HG02885 (cell line): ENCODE measurements around the gene KCNH5.
"Not testable (repeated sequence)": the region's sequence is repeated elsewhere in the genome, so short reads cannot be mapped to it uniquely, and the experiment has no call there.

Experiments used
- ATAC-seq: cut with Tn5 transposase; IDR thresholded peaks from one replicate; pipeline ENCODE4 v1.9.1; 2021; ENCODE audit warnings: mild to moderate bottlenecking; ENCODE audit not compliant: unreplicated experiment, poor library complexity

The KCNH5 gene

DNA sequence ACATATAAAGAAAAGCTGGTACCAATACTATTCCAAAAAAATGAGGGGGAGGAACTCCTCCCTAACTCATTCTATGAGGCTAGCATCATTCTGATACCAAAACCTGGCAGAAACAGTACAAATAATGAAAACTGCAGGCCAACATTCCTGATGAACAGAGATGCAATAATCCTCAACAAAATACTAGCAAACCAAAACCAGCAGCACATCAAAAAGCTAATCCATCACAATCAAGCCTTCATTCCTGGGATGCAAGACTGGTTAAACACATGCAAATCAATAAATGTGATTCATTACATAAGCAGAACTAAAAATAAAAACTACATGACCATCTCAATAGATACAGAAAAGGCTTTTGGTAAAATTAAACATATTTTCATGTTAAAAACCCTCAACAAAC is 281.3 kb downstream of the KCNH5 start:
- ATAC-seq = no peak

GRCh38 chr14:62759796-62760195 is 285.5 kb downstream of the KCNH5 start:
- no peak for ATAC-seq

- ATAC-seq = not testable (repeated sequence)
These were observed 298.4 kb downstream of the KCNH5 start for GRCh38 chr14:62746881-62747280.

DNA sequence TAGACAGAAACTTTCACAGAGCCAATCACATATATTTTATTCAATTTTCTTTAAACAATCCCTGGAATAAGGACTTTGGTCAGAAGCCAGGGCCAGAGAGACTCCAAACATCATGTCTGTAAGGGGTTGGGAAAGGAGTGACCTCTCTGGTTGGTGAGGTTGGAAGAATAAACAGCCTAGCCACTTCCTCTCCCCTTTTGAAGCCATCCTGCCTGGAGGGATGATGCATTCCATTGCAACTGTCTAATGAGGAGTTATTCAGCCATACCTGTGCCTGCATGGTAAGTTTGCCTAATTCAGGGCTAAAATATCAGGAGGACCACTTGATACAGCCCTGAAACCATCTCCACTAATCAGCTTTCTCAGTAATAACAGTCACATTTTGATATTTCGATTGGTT is 299.8 kb downstream of the KCNH5 start:
- no peak for ATAC-seq

DNA sequence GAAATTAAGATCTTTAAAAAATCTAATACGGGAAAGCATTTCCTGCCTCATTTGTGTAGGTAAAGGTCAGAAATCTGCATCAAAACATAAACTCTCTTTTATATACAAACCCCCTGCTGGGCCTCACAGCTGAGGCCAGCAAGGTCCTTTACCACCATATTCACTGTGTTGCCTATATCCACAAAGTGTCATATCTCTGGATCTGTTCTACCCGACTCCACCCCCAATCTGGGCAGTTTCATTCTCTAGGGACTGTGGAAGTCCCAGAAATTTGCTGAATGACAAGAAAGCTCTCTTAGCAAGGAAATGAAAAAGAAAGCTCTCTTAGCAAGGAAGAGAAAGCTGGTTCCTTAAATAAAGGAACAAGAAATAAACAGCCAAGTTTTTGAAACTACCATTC is 301.7 kb downstream of the KCNH5 start:
- no peak for ATAC-seq

GRCh38 chr14:62743118-62743517 is 302.1 kb downstream of the KCNH5 start:
- no peak for ATAC-seq

DNA sequence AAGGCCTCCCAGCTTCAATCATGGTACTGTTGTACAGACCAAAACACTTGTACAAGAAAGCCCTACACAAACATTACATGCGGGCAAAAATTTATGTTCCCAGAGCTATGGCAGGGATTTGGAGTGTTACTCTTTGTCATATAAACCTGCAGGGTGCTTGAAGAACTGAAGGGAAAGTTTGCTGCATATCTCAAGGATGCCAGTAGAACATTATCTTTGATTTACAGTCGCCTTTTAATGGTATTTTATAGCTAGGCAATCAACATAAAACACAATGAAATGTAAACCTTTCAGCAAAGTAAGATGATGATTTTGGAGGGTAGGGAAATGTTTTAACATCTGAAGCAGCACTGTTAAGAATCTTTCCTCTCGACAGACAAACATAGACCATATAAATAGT is 305.6 kb downstream of the KCNH5 start:
- no peak for ATAC-seq

DNA sequence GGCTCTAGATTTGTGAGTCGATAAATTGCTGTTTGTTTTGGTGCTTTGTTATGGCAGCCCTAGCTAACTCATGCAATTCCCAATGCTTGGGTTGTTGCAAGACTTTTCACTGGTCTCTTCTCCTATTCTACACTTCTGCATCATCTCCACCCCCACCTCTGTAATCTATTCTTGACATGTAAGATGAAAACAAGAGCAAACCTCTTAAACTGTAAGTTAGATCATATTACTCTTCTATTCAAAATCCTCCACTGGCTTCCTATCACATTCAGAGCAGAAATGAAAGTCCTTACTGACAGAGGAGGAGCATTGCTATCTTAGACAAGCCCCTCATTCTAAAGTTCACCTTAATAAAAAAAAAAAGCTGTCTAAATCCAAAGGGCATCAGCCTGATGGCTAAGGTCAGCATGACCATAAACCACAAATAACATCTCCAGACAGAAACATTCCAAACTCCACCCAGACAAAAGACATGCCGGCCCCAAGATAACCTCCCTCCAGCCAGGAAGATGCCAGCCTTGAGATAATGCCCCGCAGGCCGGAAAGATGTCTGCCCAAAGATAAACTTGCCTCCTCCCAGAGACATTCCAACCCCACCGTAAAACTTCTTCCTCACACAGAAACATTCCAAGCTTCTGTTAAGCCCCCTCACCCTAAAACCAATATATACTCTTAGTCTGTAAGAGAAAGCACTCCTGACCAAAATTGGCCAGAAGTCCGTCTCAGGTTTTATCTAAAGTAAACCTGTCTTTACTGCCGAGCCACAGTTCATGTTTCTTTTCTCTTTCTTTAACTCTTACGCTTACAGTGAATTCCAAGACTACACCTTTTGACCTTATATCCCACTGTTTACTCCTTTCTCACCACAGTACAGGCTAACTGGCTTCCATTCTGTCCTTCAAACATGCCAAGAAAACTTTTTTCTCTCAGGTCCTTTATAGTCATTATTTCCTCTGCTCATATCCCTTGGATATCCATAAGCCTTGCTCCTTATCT is 308.9 kb downstream of the KCNH5 start:
- ATAC-seq = no peak

- no peak for ATAC-seq
These were observed 310.4 kb downstream of the KCNH5 start for GRCh38 chr14:62734831-62735230.

DNA sequence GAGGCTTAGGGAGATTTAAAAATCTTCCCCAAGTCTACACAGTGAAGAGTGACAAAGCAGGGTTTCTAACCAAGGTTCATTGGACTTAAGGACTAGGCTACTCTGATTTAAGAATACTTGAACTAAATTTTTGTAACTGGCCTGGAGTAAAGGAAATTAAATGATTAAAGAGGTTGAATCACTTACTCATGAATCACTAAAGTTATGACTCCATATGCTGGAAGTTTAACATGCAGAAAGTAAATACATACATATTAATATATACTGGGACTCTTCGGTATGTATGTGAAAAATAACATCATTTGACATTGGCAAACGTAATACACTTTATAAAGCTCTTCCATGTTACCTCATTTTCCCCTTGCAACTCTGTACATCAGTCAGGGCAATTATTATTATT is 322.9 kb downstream of the KCNH5 start:
- ATAC-seq = no peak

DNA sequence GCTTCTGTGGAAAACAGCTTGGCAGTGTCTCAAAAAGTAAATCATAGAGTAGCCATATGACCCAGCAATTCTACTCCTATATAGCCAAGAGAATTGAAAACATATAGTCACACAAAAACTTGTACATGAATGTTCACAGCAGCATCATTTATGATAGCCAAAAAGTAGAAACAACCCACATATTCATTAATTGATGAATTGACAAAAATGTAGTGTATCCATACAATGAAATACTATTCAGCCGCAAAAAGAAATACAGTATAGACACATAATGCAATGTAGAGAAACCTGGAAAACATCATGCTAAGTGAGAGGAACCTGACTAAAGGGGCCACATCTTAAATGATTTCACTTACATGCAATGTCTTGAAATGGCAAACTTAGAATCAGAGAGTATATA is 326.6 kb downstream of the KCNH5 start:
- ATAC-seq = no peak

DNA sequence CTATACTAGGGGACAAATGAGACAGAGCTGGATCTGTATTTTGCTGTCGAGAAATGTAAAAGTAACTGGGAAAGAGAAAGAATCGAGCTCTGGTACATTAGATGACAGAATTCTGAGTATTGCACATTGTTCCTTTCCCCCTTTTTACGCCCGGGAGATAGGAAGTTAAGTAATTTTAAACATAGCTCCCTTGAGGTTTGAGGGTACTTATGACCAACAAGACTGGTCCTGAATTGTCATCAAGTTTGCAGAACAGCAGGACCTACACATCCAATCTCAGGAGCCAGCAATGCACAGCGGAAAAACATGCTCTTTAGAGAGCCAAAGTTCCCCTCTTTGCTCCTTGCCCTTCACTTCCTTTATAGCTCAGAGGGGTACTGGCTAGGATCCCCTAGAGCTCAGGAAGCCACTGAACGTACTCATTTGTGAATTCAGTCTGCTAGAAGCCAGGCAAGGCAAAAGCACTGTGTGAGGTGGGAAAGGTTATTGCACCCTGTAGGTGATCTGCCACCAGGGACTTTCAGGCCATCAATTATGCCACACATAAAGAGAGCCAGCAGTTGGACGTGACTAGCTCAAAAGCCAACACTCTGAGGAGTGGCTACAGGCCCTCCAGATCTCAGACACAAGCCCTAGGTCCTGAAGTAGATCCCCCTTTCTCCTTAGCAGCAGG is 333.8 kb downstream of the KCNH5 start:
- no peak for ATAC-seq

DNA sequence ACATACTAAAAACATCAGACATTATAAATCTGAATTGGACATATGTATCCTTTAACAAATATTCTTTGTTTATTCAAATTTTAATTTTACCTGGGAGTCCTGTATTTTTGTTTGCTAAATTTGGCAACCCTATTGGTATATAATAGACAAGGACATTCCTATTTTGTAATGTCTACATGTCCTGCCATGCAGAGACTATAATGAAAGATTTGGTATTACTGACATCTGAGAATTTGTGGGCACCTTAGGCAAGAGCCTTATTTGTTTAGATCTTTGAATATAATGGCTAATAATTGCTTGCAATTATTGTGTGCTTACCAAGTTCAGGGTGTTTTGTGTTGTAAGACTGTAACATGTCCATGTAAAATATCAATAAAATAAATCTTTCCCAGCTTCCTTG is 334.4 kb downstream of the KCNH5 start:
- ATAC-seq = no peak

GRCh38 chr14:62709773-62710172 is 335.5 kb downstream of the KCNH5 start:
- ATAC-seq = no peak

GRCh38 chr14:62706217-62706616 is 339.0 kb downstream of the KCNH5 start:
- ATAC-seq = no peak

DNA sequence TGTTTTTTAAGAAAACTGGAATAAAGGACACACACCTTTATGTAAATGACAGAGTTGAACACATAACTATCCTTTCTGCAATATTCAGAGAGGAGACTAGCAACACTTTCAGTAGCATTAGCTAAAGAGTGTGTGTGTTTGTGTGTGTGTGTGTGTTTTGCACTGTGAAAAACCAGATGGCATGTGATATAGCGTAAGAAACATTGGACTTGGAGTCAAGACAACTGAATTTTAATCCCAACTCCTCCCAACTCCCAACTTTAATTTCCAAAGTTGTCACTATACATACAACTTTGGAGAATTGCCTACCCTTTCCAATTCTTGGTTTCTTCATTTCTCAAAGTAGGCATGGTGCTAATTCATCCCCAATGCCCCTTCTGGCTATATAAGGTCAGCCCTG is 347.8 kb downstream of the KCNH5 start:
- no peak for ATAC-seq

DNA sequence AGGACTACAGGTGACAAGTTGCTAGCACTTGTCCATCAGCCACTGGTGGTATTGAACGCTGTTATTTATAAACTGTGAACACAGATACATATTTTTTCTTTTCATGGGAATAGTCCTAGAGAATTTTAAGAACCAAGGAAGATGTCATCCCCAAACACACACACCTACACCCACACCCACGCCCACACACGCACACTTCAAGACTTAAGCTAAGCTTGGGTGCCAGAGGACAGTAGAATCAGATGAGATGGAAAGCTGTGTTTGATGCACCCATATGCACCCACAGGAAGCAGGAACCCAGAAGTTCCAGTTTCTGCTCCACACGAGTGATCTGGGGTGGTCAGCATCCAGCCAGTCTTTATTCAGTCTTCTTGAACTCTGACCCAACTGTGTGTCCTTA is 348.3 kb downstream of the KCNH5 start:
- no peak for ATAC-seq

DNA sequence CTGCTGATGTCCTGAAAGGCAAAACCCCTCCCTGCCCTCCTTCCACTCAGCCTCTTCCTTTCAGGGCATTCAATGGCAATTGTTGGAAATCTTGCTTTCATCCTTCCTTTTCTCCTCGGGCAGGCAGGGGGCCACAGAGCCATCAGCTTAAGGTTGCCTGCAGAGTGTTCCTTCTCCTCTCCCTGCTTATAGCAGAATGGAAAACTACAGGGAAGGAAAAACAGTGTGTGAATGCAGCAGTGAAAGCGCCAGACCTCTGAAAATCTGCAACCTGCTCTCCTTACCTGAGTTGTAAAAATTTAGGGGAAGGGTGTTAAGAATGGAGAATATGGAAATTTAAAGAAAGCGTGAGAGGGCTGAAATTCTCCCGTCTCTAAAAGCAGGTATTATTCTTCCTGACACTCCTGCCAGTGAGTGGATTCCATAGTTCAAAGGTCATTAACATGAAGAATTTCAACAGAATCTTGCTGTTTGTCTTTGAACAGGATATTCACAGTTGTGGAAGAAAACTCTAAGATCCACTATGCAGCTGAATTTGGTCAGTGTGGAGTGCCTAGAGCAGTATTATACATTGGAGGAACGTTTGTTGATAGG is 348.8 kb downstream of the KCNH5 start:
- ATAC-seq = no peak

GRCh38 chr14:62694075-62694474 is 351.2 kb downstream of the KCNH5 start:
- no peak for ATAC-seq

GRCh38 chr14:62692490-62693106 is 352.7 kb downstream of the KCNH5 start:
- no peak for ATAC-seq
